Right lobe of liver (tissue), 4 donors: Measurements from ENCODE around the gene MRPL45.
"Not testable (repeated sequence)": the region's sequence is repeated elsewhere in the genome, so short reads cannot be mapped to it uniquely, and the experiment has no call there.

ENCODE experiments used
- CTCF ChIP-seq, 4 donors: fragments of 200-600 bp in 3 of 4; fragments of 450-650 bp in 1 of 4; IDR thresholded peaks; one replicate each; pipeline versions ENCODE4 v1.5.1 to v1.8.0; 2016 to 2022; ENCODE audit warnings: antibody characterized with exemption in 4 of 4, mild to moderate bottlenecking in 2 of 4
- POLR2A ChIP-seq: fragments of 450-650 bp; IDR thresholded peaks from one replicate; pipeline ENCODE4 v1.6.1; 2017; ENCODE audit warnings: antibody characterized with exemption, mild to moderate bottlenecking
- donor health status: DM: no; HTN: no; CAD: no.
- donor health status: DM: no; HTN: no; CAD: no.
- donor health status: DM: no; HTN: yes; CAD: no.

DNA sequence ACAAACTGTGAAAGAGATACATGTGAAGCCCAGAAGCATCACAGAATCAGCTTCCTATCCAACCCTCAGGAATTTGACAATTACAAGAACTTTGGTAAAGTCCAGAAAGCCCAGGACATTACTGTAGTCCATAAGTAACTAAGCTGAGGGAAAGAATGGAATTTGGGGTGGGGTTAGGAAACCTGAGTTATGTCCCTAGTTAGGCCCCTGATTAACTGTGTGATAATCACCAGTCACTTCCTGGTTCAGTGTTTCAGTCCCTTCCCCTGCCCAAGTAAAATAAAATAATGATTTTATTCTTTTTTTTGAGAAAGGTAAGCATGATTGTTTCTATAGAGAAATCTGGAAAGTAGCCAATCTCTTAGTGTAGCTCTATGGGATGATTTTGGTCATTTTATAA, 11.0 kb upstream of the MRPL45 start:
- not testable (repeated sequence) for TF ChIP-seq CTCF (IDR thresholded peaks at IDR 0.05); POLR2A
